CD4-positive, alpha-beta T cell treated with Interleukin-4 for 4 hours (primary cell): Measurements from ENCODE around the gene DIS3L2.
A peak's percentile ranks its signal among the peaks of the same experiment; 100 is the strongest.
"Not testable (repeated sequence)": the region's sequence is repeated elsewhere in the genome, so short reads cannot be mapped to it uniquely, and the experiment has no call there.

Source experiments
- DNase-seq: peaks from one replicate; pipeline ENCODE4 v3.0.0-alpha.2; 2020

The DIS3L2 gene

GRCh38 chr2:232325324-232326273, 364.1 kb downstream of the DIS3L2 start:
- DNase-seq = peak; percentile 37

GRCh38 chr2:232326274-232327104, 365.0 kb downstream of the DIS3L2 start:
- not testable (repeated sequence) for DNase-seq

- peak; percentile 67 for DNase-seq
Observed at GRCh38 chr2:232327105-232328031, 365.9 kb downstream of the DIS3L2 start.

- no peak for DNase-seq
Observed at GRCh38 chr2:232328032-232328422, 366.5 kb downstream of the DIS3L2 start.

GRCh38 chr2:232328516-232329460, 367.3 kb downstream of the DIS3L2 start:
- no peak for DNase-seq

- no peak for DNase-seq
Observed at GRCh38 chr2:232329716-232330067, 368.2 kb downstream of the DIS3L2 start.

- no peak for DNase-seq
Observed at GRCh38 chr2:232330068-232330999, 368.8 kb downstream of the DIS3L2 start.

- not testable (repeated sequence) for DNase-seq
Observed at GRCh38 chr2:232331061-232331460, 369.5 kb downstream of the DIS3L2 start.

- DNase-seq = not testable (repeated sequence)
Observed at GRCh38 chr2:232331641-232332040, 370.1 kb downstream of the DIS3L2 start.

- DNase-seq = not testable (repeated sequence)
Observed at GRCh38 chr2:232332244-232332939, 370.9 kb downstream of the DIS3L2 start.

GRCh38 chr2:232332940-232333259, 371.4 kb downstream of the DIS3L2 start:
- no peak for DNase-seq

- no peak for DNase-seq
Observed at GRCh38 chr2:232333361-232334135, 372.0 kb downstream of the DIS3L2 start.

- DNase-seq = not testable (repeated sequence)
Observed at GRCh38 chr2:232334136-232334884, 372.8 kb downstream of the DIS3L2 start.

- not testable (repeated sequence) for DNase-seq
Observed at GRCh38 chr2:232334885-232335205, 373.3 kb downstream of the DIS3L2 start.

- DNase-seq = not testable (repeated sequence)
Observed at GRCh38 chr2:232335206-232335858, 373.8 kb downstream of the DIS3L2 start.

GRCh38 chr2:232335859-232336215, 374.3 kb downstream of the DIS3L2 start:
- DNase-seq = no peak

GRCh38 chr2:232336241-232336736, 374.8 kb downstream of the DIS3L2 start:
- DNase-seq = no peak
